T1000 (cell line): ENCODE data around the gene DNASE2B.

Experiments
- DNase-seq: peaks from one replicate; lab custom pipeline; 2025; ENCODE audit warnings: mixed read lengths; lab: John Stamatoyannopoulos, UW

The DNASE2B gene

DNA sequence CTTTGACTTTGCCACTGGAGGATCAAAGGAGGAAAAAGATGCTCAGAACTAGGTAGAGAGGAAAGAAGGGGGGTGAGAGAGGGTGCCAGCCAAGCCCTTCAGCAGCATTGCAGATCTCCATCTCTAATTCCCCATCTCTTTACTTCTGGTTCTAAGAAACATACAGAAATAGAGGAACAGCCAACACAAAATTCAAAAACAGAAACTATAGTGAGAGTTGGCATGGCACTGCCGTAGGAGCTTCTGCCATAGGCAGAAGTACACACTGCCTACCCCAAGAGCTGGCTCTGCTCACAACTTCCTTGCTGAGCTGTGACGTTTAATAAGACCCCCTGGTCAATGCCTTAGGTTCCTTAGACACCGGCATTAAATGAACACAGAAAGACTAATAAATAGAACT is 54.2 kb downstream of the DNASE2B start:
- DNase-seq, result no peak

DNA sequence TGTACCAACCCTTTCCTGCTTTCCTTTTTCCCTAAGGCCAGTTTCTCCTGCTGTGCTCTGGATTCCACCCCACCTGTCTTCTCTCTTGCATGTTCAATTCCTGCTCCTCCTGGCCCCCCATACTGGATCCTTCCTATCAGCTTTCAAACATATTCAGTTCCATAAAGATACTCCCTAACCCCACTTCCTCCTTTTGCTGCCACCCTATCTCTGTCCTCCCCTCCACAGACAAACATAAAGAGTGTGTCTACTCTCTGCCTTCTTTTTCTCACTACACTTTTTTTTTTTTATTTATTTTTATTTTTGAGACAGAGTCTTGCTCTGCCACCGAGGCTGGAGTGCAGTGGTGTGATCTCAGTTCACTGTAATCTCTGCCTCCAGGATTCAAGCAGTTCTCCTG is 63.8 kb downstream of the DNASE2B start:
- DNase-seq, result no peak
